ENCODE results near the gene KIF18B.

The KIF18B gene

DNA sequence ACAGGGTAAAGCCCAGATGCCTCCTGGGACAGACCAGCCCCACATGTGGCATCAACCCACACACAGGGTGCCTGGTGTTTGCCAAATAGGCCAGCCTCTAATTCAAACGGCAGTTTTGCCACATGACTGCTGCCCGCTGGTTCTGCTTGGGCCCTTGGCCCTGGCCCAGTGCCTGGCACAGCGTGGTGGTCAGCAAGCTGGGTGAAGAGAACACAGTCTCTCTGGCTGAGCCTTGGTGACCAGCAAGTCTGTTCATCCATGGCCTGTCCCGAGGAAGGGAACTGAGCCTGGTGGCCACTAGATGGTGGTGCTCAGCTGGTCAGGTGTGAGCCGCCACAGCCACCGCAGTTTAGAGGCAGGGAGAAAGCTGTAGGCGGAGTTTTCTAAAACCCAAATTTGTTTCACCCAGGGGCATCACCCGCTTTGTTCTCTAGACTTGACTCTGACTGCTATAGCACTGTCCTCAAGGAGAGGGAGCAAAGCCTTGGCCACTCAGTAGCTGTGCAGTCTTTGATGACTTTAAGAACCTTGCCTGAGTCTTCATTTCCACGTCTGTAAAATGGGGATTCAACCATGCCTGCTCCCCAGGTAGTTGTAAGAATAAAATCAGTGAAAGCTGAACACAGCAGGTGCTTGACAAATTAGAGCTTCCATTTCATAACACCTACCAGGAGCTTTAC, 27.5 kb downstream of the KIF18B start:
- Histone ChIP-seq H3K9me3 (ENCODE audit: low read depth, low read length) (no peaks in the 10 kb centered on the region), H3K36me3 (ENCODE audit: insufficient read depth, low read length) (no peaks in the 10 kb centered on the region), H3K9ac (ENCODE audit: insufficient read length) (no peak overlapping the region), H3K27ac (no peak overlapping the region), H3K4me3 (no peak overlapping the region)
- DNase-seq (ENCODE audit: low read depth, low spot score), result no peak
- no peak for TF ChIP-seq POLR2AphosphoS5 (IDR thresholded peaks at IDR 0.05; ENCODE audit: borderline replicate concordance, low read depth, low read length)
- TF ChIP-seq EZH2 (IDR thresholded peaks at IDR 0.05), result no peak
- TF ChIP-seq FOXP2 (optimal IDR thresholded peaks at IDR 0.05; ENCODE audit: control extremely low read depth, extremely low read length, insufficient read depth), result no peak

DNA sequence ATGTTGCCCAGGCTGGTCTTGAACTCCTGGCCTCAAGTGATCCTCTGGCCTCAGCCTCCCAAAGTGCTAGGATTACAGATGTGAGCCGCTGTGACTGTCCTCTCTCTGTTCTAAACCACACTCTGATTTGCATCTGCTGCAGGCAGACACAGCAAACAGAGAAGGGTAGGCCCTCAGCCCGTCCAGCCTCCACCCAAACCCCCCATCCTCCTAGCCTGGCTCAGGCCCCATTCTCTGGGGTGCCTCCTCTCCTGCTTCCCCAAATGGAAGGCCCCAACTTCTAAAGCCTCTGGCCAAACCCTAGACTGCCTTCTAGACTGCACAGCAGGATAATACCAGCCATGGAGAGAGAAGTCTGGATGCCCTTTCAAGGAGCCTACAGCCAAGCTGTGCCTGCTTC, 28.2 kb downstream of the KIF18B start:
- TF ChIP-seq EZH2 (IDR thresholded peaks at IDR 0.05) (no peak), FOXP2 (optimal IDR thresholded peaks at IDR 0.05; ENCODE audit: control extremely low read depth, extremely low read length, insufficient read depth) (no peak), POLR2AphosphoS5 (IDR thresholded peaks at IDR 0.05; ENCODE audit: borderline replicate concordance, low read depth, low read length) (no peak)
- no peak overlapping the region for H3K4me3 ChIP-seq
- H3K9ac ChIP-seq (ENCODE audit: insufficient read length), result no peak overlapping the region
- no peak overlapping the region for H3K27ac ChIP-seq
- no peaks in the 10 kb centered on the region for H3K36me3 ChIP-seq (ENCODE audit: insufficient read depth, low read length)
- no peak for DNase-seq (ENCODE audit: low read depth, low spot score)
- no peaks in the 10 kb centered on the region for H3K9me3 ChIP-seq (ENCODE audit: low read depth, low read length)

DNA sequence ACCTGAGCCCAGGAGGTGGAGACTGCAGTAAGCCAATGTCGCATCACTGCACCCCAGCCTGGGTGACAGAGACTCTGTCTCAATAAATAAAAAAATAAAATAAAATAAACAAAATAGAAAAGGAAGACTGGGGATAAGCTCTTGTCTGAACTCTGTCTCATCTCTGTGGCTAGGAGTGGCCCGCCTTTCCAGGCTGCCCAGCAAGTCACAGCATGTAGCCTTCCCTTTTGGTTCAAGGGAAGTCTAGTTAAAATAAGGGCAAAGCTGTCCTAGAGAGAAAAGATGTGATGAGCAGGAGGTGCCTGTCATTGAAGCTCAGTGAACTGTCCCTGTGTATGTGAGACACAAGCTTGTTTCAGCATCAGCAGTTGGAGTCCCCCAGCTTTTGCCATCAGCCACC, 29.6 kb downstream of the KIF18B start:
- Histone ChIP-seq H3K27ac (no peak overlapping the region), H3K36me3 (ENCODE audit: insufficient read depth, low read length) (no peaks in the 10 kb centered on the region), H3K9ac (ENCODE audit: insufficient read length) (no peak overlapping the region), H3K4me3 (no peak overlapping the region), H3K9me3 (ENCODE audit: low read depth, low read length) (no peaks in the 10 kb centered on the region)
- TF ChIP-seq EZH2 (IDR thresholded peaks at IDR 0.05), result no peak
- DNase-seq (ENCODE audit: low read depth, low spot score), result no peak

DNA sequence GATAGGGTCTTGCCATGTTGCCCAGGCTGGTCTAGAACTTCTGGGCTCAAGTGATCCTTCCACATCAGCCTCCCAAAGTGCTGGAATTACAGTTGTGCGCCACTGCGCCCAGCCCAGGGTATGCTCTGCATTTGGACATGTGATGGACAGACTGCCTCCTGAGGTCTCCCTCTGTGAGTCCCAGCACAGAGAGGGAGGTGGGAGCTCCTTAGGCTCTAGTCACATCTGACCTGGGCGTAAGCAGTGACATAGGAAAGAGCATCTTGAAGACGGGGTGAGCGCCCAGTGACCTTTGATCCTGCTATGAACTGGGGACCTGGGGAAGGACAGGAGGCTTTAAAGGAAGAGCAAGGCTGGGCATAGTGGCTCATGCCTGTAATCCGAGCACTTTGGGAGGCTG, 30.1 kb downstream of the KIF18B start:
- TF ChIP-seq FOXP2 (optimal IDR thresholded peaks at IDR 0.05; ENCODE audit: control extremely low read depth, extremely low read length, insufficient read depth) (no peak), EZH2 (IDR thresholded peaks at IDR 0.05) (no peak), POLR2AphosphoS5 (IDR thresholded peaks at IDR 0.05; ENCODE audit: borderline replicate concordance, low read depth, low read length) (no peak)
- no peak for DNase-seq (ENCODE audit: low read depth, low spot score)
- H3K36me3 ChIP-seq (ENCODE audit: insufficient read depth, low read length), result no peaks in the 10 kb centered on the region
- H3K4me3 ChIP-seq, result no peak overlapping the region
- H3K27ac ChIP-seq, result no peak overlapping the region
- H3K9ac ChIP-seq (ENCODE audit: insufficient read length), result no peak overlapping the region
- no peaks in the 10 kb centered on the region for H3K9me3 ChIP-seq (ENCODE audit: low read depth, low read length)

DNA sequence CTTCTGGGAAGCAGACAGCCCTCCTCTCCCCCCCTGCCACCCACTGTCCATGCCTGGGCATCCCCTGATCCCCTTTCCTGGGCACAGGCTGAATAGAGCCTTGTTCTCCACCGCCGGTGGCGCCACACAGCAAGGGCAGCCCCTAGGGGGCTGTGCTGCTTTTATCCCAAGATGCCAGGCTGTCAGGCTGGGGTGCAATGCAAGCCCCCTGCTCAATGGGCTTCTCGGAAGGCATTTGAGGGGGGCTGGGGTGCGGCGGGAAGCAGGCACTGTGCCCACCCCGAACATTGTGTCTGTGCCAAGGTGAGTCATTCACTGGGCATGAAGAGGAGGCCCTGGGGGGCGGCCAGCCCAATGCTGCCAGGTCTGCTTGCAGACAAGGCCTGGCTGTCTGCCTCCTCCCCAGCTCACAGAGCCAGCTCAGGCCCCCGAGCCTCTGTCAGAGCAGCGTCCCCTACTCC, 30.8 kb downstream of the KIF18B start:
- Histone ChIP-seq H3K27ac (no peak overlapping the region), H3K36me3 (ENCODE audit: insufficient read depth, low read length) (no peaks in the 10 kb centered on the region), H3K9ac (ENCODE audit: insufficient read length) (no peak overlapping the region), H3K4me3 (no peak overlapping the region), H3K9me3 (ENCODE audit: low read depth, low read length) (no peaks in the 10 kb centered on the region)
- DNase-seq (ENCODE audit: low read depth, low spot score), result no peak
- TF ChIP-seq FOXP2 (optimal IDR thresholded peaks at IDR 0.05; ENCODE audit: control extremely low read depth, extremely low read length, insufficient read depth), result no peak
- no peak for TF ChIP-seq EZH2 (IDR thresholded peaks at IDR 0.05)
- no peak for TF ChIP-seq POLR2AphosphoS5 (IDR thresholded peaks at IDR 0.05; ENCODE audit: borderline replicate concordance, low read depth, low read length)

DNA sequence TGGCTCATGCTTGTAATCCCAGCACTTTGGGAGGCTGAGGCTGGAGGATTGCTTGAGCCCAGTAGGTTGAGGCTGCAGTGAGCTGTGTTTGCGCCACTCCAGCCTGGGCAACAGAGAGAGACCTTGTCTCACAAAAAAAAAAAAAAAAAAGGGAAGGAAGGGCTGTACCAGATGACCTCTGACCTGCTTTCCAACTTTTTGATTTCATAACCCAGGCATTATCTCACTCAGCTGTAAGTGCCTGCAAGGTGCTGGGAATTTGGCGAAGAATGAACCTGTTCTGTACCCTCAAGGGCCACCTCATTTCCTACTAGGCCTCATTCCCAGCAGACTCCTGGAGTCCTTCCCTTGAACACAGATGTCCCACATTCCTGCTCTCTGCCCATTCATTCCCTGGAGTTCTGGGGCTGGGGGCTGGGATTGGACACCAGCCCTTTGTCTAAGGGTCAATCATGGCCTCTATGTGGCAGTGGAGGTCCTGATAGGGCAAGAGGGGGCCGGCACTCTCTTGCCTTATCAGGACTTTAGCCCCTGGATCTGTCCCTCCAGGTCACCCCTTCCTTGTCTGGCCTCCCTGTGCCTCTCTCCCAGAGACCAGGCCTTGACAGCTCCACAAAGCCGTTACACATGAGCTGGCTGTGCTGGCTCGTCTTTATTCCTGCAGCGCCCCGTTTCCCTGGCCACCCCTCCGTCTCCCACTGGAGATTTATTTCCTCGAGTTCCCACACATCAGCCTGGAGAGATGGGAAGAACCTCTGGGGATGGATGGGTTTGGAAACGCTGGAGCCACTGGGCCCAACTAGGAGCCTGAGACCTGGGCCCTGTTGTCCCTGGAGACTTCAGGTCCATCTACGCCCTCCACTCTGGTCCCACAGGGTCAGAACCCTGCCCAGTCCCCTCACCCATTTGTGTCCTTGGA, 31.5 kb downstream of the KIF18B start:
- Histone ChIP-seq H3K27ac (no peak overlapping the region), H3K36me3 (ENCODE audit: insufficient read depth, low read length) (no peaks in the 10 kb centered on the region), H3K4me3 (no peak overlapping the region), H3K9me3 (ENCODE audit: low read depth, low read length) (no peaks in the 10 kb centered on the region), H3K9ac (ENCODE audit: insufficient read length) (no peak overlapping the region)
- DNase-seq (ENCODE audit: low read depth, low spot score), result no peak
- TF ChIP-seq POLR2AphosphoS5 (IDR thresholded peaks at IDR 0.05; ENCODE audit: borderline replicate concordance, low read depth, low read length) (no peak), EZH2 (IDR thresholded peaks at IDR 0.05) (no peak), FOXP2 (optimal IDR thresholded peaks at IDR 0.05; ENCODE audit: control extremely low read depth, extremely low read length, insufficient read depth) (no peak)

DNA sequence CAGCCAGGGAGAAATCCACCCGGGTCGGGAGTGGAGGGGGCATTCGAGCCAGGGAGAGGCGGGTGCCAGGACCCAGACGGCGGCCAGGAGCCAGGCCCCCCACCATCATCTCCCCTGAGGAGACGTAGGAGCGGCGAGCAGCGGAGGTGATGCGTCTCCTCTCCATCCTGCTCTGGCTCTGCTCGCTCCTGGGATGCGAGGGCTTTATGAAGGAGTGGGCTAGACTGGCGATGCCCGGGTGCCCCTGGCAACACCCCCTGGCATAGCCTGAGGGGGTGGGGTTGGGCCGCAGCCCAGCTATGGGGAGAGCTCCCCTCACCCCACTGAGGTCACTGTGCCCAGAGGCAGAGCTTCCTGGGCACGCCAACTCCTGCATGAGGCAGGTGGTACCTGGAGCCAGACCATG, 32.2 kb downstream of the KIF18B start, which contains the start of gene GFAP:
Gene GFAP (minus strand): TSS at position 180 of the 406 bp plus-strand sequence. CDS start 14 bp downstream, at position 166.
- Histone ChIP-seq H3K9me3 (ENCODE audit: low read depth, low read length) (no peaks in the 10 kb centered on the region), H3K27ac (no peak within 1 kb of the TSS), H3K4me3 (no peak within 1 kb of the TSS), H3K36me3 (ENCODE audit: insufficient read depth, low read length) (no peaks in the 10 kb centered on the region), H3K9ac (ENCODE audit: insufficient read length) (no peak within 1 kb of the TSS)
- TF ChIP-seq EZH2 (IDR thresholded peaks at IDR 0.05) (no peak), FOXP2 (optimal IDR thresholded peaks at IDR 0.05; ENCODE audit: control extremely low read depth, extremely low read length, insufficient read depth) (no peak), POLR2AphosphoS5 (IDR thresholded peaks at IDR 0.05; ENCODE audit: borderline replicate concordance, low read depth, low read length) (no peak)
- no peak for DNase-seq (ENCODE audit: low read depth, low spot score)

DNA sequence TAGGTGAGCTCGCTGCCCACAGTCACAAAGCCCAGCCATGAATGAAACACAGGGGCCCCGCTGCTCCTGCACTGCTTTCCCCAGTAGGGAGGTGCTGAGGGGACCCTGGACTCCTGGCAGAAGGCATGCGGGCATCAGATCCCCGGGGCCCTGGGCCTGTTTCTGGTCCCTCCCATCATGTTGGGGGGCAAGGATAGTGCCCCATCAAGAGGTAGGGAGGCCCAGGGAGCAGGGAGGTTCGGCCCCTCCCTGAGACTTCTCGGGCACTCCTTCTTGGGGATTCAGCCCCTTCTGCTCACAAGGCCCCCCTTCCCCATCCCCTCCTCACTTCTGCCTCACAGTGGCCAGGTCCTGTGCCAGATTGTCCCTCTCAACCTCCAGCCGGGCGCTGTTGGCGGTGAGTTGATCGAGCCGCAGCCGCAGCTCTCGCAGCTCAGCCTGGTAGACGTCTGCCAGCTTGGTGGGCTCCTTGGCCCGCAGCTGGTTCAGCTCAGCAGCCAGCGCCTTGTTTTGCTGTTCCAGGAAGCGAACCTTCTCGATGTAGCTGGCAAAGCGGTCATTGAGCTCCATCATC, 32.8 kb downstream of the KIF18B start:
- TF ChIP-seq FOXP2 (optimal IDR thresholded peaks at IDR 0.05; ENCODE audit: control extremely low read depth, extremely low read length, insufficient read depth), result no peak
- no peak for TF ChIP-seq POLR2AphosphoS5 (IDR thresholded peaks at IDR 0.05; ENCODE audit: borderline replicate concordance, low read depth, low read length)
- TF ChIP-seq EZH2 (IDR thresholded peaks at IDR 0.05), result no peak
- Histone ChIP-seq H3K9me3 (ENCODE audit: low read depth, low read length) (no peaks in the 10 kb centered on the region), H3K4me3 (no peak overlapping the region), H3K27ac (no peak overlapping the region), H3K36me3 (ENCODE audit: insufficient read depth, low read length) (no peaks in the 10 kb centered on the region), H3K9ac (ENCODE audit: insufficient read length) (no peak overlapping the region)
- no peak for DNase-seq (ENCODE audit: low read depth, low spot score)

Data from SK-N-MC (cell line).